ENCODE measurements around the gene GJC1.

GJC1 gene

DNA sequence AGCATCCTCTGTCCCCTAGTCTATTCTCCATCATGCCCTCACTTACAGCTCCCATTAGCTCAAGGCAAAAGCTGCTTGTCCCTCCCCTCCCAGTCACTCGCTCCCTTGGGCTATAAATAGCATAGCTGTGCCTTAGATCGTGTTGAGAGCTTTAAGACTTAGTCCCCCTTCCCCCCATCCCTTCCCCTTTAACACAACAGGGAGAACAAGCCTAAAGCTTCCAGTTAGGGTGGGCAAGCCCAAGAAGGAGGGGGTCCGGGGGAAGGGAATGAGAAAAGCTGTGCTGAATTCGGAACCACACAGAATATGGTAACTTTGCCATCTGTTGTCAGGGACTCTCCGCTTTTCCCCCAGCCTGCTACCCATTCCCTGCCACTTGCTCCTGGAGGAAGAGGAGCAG is 12.7 kb upstream of the GJC1 start:
- no peak for TF ChIP-seq FOXP2 (optimal IDR thresholded peaks at IDR 0.05; ENCODE audit: borderline replicate concordance, extremely low read depth, extremely low read length, insufficient read depth)

- no peak for TF ChIP-seq SIN3A (IDR thresholded peaks at IDR 0.05; ENCODE audit: borderline replicate concordance, insufficient read depth, low read length)
- TF ChIP-seq REST (IDR thresholded peaks at IDR 0.05; ENCODE audit: insufficient read depth in 1 of 2, low read depth in 2 of 2, low read length in 2 of 2) = no peak
- no peak for TF ChIP-seq POLR2AphosphoS5 (IDR thresholded peaks at IDR 0.05; ENCODE audit: low read depth, low read length)
- TF ChIP-seq FOXP2 (optimal IDR thresholded peaks at IDR 0.05; ENCODE audit: borderline replicate concordance, extremely low read depth, extremely low read length, insufficient read depth) = no peak
- no peak for TF ChIP-seq TAF1 (IDR thresholded peaks at IDR 0.05; ENCODE audit: borderline replicate concordance, insufficient read depth, low read length)
Measured at GRCh38 chr17:44840936-44841335, 10.8 kb upstream of the GJC1 start.

DNA sequence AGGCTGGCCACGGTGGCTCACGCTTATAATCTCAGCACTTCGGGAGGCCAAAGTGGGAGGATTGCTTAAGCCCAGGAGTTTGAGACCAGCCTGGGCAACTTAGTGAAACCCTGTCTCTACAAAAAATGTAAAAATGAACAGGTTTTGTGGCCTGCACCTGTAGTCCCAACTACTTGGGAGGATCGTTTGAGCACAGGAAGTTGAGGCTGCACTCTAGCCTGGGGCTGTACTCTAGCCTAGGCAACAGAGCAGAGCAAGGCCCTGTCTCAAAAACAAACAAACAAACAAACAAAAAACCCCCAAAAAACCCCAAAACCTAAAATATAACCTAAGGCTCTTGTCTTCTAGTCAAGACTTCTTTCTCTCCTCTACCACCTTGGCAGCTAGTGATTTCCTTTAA is 10.2 kb upstream of the GJC1 start:
- TF ChIP-seq FOXP2 (optimal IDR thresholded peaks at IDR 0.05; ENCODE audit: borderline replicate concordance, extremely low read depth, extremely low read length, insufficient read depth) (no peak), REST (IDR thresholded peaks at IDR 0.05; ENCODE audit: insufficient read depth in 1 of 2, low read depth in 2 of 2, low read length in 2 of 2) (no peak), SIN3A (IDR thresholded peaks at IDR 0.05; ENCODE audit: borderline replicate concordance, insufficient read depth, low read length) (no peak), TAF1 (IDR thresholded peaks at IDR 0.05; ENCODE audit: borderline replicate concordance, insufficient read depth, low read length) (no peak), POLR2AphosphoS5 (IDR thresholded peaks at IDR 0.05; ENCODE audit: low read depth, low read length) (no peak)

DNA sequence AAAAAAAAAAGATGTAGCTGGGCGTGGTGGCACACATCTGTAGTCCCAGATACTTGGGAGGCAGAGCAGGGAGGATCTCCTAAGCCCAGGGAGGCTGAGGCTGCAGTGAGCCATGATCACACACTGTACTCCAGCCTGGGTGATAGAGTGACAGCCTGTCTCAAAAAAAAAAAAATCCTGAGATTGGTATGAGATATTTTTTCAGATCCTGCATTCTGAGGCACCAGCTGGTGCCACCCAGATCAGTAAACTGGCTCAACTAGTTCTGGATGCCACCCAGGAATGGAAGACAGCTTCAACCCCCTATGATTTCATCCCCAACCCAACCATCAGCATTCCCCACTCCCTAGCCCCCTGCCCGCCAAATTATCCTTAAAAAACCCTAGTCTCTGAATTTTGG is 7.1 kb upstream of the GJC1 start:
- TF ChIP-seq FOXP2 (optimal IDR thresholded peaks at IDR 0.05; ENCODE audit: borderline replicate concordance, extremely low read depth, extremely low read length, insufficient read depth) = no peak
- no peak for TF ChIP-seq REST (IDR thresholded peaks at IDR 0.05; ENCODE audit: insufficient read depth in 1 of 2, low read depth in 2 of 2, low read length in 2 of 2)
- TF ChIP-seq SIN3A (IDR thresholded peaks at IDR 0.05; ENCODE audit: borderline replicate concordance, insufficient read depth, low read length) = no peak
- no peak for TF ChIP-seq POLR2AphosphoS5 (IDR thresholded peaks at IDR 0.05; ENCODE audit: low read depth, low read length)
- TF ChIP-seq TAF1 (IDR thresholded peaks at IDR 0.05; ENCODE audit: borderline replicate concordance, insufficient read depth, low read length) = no peak

- no peak for TF ChIP-seq TAF1 (IDR thresholded peaks at IDR 0.05; ENCODE audit: borderline replicate concordance, insufficient read depth, low read length)
Measured at GRCh38 chr17:44832805-44833204, 2.7 kb upstream of the GJC1 start.

GRCh38 chr17:44831371-44831770 is 1.3 kb upstream of the GJC1 start:
- no peak for TF ChIP-seq TAF1 (IDR thresholded peaks at IDR 0.05; ENCODE audit: borderline replicate concordance, insufficient read depth, low read length)
- no peak for TF ChIP-seq FOXP2 (optimal IDR thresholded peaks at IDR 0.05; ENCODE audit: borderline replicate concordance, extremely low read depth, extremely low read length, insufficient read depth)
- no peak for TF ChIP-seq REST (IDR thresholded peaks at IDR 0.05; ENCODE audit: insufficient read depth in 1 of 2, low read depth in 2 of 2, low read length in 2 of 2)
- no peak for TF ChIP-seq SIN3A (IDR thresholded peaks at IDR 0.05; ENCODE audit: borderline replicate concordance, insufficient read depth, low read length)
- TF ChIP-seq POLR2AphosphoS5 (IDR thresholded peaks at IDR 0.05; ENCODE audit: low read depth, low read length) = no peak
